Left ventricle myocardium inferior (tissue), 1 donor: ENCODE data around the gene FUS. TPM values are rescaled to one million over a fixed set of nuclear protein-coding genes. Genes with fewer than 3 reads are reported as not detected.

Source experiments
- DNase-seq: peaks from one replicate; pipeline ENCODE4 v3.0.0-alpha.2; 2020
- H3K27ac ChIP-seq: fragments of 200-600 bp; replicated peaks from 2 replicates; pipeline ENCODE4 v1.8.0; 2021
- H3K27me3 ChIP-seq: fragments of 200-600 bp; 2 replicates; pipeline ENCODE4 v1.8.0; 2021; ENCODE audit warnings: low read depth
- H3K36me3 ChIP-seq: fragments of 200-600 bp; 2 replicates; pipeline ENCODE4 v1.8.0; 2021
- H3K4me1 ChIP-seq: fragments of 200-600 bp; 2 replicates; pipeline ENCODE4 v1.8.0; 2021
- H3K4me3 ChIP-seq: fragments of 200-600 bp; 2 replicates; pipeline ENCODE4 v1.8.0; 2021; ENCODE audit warnings: mild to moderate bottlenecking, moderate library complexity
- H3K9me3 ChIP-seq: fragments of 200-600 bp; replicated peaks from 2 replicates; pipeline ENCODE4 v1.8.0; 2021
- CTCF ChIP-seq: fragments of 200-600 bp; IDR thresholded peaks from 2 replicates; pipeline ENCODE4 v1.8.0; 2021; ENCODE audit warnings: antibody characterized with exemption, mild to moderate bottlenecking, borderline replicate concordance
- intact Hi-C: fragments of 100-400 bp; cut with micrococcal nuclease; formaldehyde crosslinking; loops from one replicate; pipeline ENCODE4 v1.11.0; 2022
- total RNA-seq: library from RNA; stranded (reverse); fragmentation: NEBNext Ultra II Directional; extraction: Animal tissue kit (Norgen Biotek cat#: 25700); gene quantifications from one replicate; pipeline ENCODE4 v1.2.1, GENCODE V29; 2021
- donor health status: DM: no; HTN: yes; CAD: no; lungs with severe emphysema.

FUS gene
- total RNA-seq, 1 donor from 2014 or later = 96.9 TPM

- H3K36me3 ChIP-seq = peaks cover 55% of the 10 kb centered on the region
- H3K4me1 ChIP-seq = peaks cover 40% of the 10 kb centered on the region
- DNase-seq = no peak
- H3K27me3 ChIP-seq = no peaks in the 10 kb centered on the region
- no peak overlapping the region for H3K4me3 ChIP-seq
- no peak for TF ChIP-seq CTCF
- H3K9me3 ChIP-seq = no peaks in the 10 kb centered on the region
- no peak overlapping the region for H3K27ac ChIP-seq
- intact Hi-C loops = no loop called here
Measured at GRCh38 chr16:31132303-31132979, 47.5 kb upstream of the FUS start.

GRCh38 chr16:31133046-31133501 lies 46.9 kb upstream of the FUS start:
- Histone ChIP-seq H3K36me3 (peaks cover 48% of the 10 kb centered on the region), H3K4me3 (no peak overlapping the region), H3K4me1 (peaks cover 40% of the 10 kb centered on the region), H3K9me3 (no peaks in the 10 kb centered on the region), H3K27me3 (no peaks in the 10 kb centered on the region), H3K27ac (no peak overlapping the region)
- no peak for TF ChIP-seq CTCF
- intact Hi-C loops = no loop called here
- DNase-seq = no peak

GRCh38 chr16:31134091-31134571 lies 45.8 kb upstream of the FUS start:
- no peak overlapping the region for H3K27ac ChIP-seq
- H3K9me3 ChIP-seq = no peaks in the 10 kb centered on the region
- no peak for TF ChIP-seq CTCF
- H3K4me1 ChIP-seq = peaks cover 40% of the 10 kb centered on the region
- peaks cover 43% of the 10 kb centered on the region for H3K36me3 ChIP-seq
- DNase-seq = no peak
- H3K4me3 ChIP-seq = no peak overlapping the region
- no peaks in the 10 kb centered on the region for H3K27me3 ChIP-seq
- intact Hi-C loops = no loop called here

- Histone ChIP-seq H3K9me3 (no peaks in the 10 kb centered on the region), H3K4me3 (no peak overlapping the region), H3K36me3 (peaks cover 35% of the 10 kb centered on the region), H3K27me3 (no peaks in the 10 kb centered on the region), H3K27ac (no peak overlapping the region), H3K4me1 (peaks cover 35% of the 10 kb centered on the region)
- TF ChIP-seq CTCF = no peak
- no peak for DNase-seq
- intact Hi-C loops = no loop called here
Measured at GRCh38 chr16:31134625-31135534, 45.1 kb upstream of the FUS start.

- Histone ChIP-seq H3K4me3 (no peak within 1 kb of the TSS), H3K27ac (no peak within 1 kb of the TSS), H3K9me3 (no peaks in the 10 kb centered on the region), H3K27me3 (no peaks in the 10 kb centered on the region), H3K36me3 (peaks cover 27% of the 10 kb centered on the region), H3K4me1 (peaks cover 41% of the 10 kb centered on the region)
- TF ChIP-seq CTCF = no peak
- intact Hi-C loops = no loop called here
- no peak for DNase-seq
Measured at GRCh38 chr16:31135535-31136286, 44.2 kb upstream of the FUS start, which contains the start of gene PRSS8. Gene PRSS8 (minus strand): TSS chr16:31135727. CDS start chr16:31135498, 229 bp downstream.
